ENCODE results near the gene NPHP3.
"Not testable (repeated sequence)": the region's sequence is repeated elsewhere in the genome, so short reads cannot be mapped to it uniquely, and the experiment has no call there.

The NPHP3 gene, protein sequence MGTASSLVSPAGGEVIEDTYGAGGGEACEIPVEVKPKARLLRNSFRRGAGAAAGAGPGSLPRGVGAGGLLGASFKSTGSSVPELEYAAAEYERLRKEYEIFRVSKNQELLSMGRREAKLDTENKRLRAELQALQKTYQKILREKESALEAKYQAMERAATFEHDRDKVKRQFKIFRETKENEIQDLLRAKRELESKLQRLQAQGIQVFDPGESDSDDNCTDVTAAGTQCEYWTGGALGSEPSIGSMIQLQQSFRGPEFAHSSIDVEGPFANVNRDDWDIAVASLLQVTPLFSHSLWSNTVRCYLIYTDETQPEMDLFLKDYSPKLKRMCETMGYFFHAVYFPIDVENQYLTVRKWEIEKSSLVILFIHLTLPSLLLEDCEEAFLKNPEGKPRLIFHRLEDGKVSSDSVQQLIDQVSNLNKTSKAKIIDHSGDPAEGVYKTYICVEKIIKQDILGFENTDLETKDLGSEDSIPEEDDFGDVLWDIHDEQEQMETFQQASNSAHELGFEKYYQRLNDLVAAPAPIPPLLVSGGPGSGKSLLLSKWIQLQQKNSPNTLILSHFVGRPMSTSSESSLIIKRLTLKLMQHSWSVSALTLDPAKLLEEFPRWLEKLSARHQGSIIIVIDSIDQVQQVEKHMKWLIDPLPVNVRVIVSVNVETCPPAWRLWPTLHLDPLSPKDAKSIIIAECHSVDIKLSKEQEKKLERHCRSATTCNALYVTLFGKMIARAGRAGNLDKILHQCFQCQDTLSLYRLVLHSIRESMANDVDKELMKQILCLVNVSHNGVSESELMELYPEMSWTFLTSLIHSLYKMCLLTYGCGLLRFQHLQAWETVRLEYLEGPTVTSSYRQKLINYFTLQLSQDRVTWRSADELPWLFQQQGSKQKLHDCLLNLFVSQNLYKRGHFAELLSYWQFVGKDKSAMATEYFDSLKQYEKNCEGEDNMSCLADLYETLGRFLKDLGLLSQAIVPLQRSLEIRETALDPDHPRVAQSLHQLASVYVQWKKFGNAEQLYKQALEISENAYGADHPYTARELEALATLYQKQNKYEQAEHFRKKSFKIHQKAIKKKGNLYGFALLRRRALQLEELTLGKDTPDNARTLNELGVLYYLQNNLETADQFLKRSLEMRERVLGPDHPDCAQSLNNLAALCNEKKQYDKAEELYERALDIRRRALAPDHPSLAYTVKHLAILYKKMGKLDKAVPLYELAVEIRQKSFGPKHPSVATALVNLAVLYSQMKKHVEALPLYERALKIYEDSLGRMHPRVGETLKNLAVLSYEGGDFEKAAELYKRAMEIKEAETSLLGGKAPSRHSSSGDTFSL (N-terminal part only)

DNA sequence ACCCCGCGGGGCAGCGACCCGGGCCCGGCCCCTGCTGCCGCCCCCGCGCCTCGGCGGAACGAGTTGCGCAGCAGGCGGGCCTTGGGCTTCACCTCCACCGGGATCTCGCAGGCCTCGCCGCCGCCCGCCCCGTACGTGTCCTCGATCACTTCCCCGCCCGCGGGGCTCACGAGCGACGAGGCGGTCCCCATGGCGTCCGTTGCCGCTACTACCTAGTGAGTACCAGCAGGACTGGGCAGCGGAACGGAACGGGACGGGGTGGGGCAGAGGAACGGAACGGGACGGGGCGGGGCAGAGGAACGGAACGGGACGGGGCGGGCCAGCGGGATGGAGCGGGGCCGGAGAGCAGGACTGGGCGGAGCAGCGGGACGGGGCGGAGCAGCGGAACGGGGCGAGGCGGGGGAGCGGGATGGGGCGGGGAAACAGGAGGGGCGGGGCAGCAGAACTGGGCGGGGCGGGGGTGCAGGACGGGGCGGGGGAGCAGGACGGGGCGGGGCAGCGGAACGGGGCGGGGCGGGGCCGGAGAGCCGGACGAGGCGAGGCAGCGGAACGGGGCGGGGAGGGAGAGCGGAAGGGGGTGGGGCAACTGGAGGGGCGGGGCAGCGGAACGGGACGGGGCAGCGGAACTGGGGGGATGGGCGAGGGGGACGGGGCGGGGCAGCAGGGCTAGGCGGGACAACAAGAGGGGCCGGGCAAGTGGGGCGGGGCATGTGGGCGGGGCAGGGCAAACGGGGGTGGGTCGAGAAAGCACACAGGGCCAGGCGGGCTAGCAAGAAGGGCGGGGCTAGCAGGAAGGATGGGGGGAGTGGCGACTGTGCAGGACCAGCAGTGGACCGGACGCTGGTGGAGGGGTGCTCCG is at the start of gene NPHP3:
Gene NPHP3, minus strand, starts transcription at position 245 of the 859 bp plus-strand sequence. Its CDS starts 54 bp downstream, at position 191.
- H3K4me3 ChIP-seq (replicated peaks; ENCODE audit: low read depth, low read length): peak within 1 kb of the TSS; percentile 74
- TF ChIP-seq, protein P1, sequence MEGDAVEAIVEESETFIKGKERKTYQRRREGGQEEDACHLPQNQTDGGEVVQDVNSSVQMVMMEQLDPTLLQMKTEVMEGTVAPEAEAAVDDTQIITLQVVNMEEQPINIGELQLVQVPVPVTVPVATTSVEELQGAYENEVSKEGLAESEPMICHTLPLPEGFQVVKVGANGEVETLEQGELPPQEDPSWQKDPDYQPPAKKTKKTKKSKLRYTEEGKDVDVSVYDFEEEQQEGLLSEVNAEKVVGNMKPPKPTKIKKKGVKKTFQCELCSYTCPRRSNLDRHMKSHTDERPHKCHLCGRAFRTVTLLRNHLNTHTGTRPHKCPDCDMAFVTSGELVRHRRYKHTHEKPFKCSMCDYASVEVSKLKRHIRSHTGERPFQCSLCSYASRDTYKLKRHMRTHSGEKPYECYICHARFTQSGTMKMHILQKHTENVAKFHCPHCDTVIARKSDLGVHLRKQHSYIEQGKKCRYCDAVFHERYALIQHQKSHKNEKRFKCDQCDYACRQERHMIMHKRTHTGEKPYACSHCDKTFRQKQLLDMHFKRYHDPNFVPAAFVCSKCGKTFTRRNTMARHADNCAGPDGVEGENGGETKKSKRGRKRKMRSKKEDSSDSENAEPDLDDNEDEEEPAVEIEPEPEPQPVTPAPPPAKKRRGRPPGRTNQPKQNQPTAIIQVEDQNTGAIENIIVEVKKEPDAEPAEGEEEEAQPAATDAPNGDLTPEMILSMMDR (IDR thresholded peaks at IDR 0.05; ENCODE audit: low read depth, low read length, missing control alignments): no peak
- DNase-seq (ENCODE audit: extremely low read depth, low read depth): peak; percentile 77

DNA sequence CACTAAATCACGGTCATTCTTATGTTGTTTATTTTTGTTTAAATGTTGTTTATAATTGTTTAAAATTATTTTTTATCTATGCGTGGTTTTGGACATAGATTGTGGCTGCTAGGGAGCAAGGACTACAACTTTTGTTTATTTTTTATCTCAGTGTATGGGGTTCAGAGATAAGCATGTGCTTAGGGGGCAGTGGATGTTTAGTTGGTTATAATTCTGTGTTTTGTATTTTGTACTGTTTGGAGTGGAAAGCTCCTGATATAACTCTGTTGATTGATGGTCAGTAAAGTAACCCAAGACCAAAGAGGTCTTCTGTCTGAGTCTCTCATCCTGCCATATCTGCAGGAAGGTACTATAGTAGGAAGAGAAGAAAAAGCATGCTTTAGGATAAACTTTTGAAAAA is 36.5 kb upstream of the NPHP3 start:
- no peak for DNase-seq (ENCODE audit: extremely low read depth, low read depth)
- H3K4me3 ChIP-seq (replicated peaks; ENCODE audit: low read depth, low read length): no peak overlapping the region
- TF ChIP-seq, protein P1 (IDR thresholded peaks at IDR 0.05; ENCODE audit: low read depth, low read length, missing control alignments): no peak

DNA sequence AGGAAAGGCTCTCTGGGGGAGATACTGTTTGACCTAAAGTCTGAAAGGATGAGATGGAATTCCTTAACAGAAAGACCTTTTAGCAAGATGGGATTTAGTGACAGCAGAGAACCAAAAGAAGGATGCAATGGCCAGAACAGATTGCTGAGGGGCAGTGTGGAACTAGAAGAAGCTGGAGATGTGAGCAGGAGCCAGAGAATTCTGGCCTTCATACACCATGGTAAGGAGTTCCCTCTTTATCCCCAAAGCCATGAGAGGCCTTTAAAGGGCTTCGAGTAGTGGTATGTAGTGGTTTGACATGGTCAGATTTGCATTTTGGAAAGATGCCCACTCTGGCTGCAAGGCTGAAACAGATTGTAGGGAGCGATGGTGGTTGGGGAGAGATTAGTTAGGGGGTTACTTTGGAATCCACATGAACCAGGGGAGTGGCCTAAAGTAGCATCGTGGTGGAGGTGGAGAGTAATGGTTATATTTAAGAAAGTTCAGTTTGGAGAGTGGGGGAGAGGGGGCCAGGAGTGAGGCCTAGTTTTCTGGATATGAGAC is 34.0 kb upstream of the NPHP3 start:
- TF ChIP-seq, protein P1 (IDR thresholded peaks at IDR 0.05; ENCODE audit: low read depth, low read length, missing control alignments): no peak
- no peak overlapping the region for H3K4me3 ChIP-seq (replicated peaks; ENCODE audit: low read depth, low read length)

GRCh38 chr3:132753946-132754345 is 31.7 kb upstream of the NPHP3 start:
- TF ChIP-seq, protein P1 (IDR thresholded peaks at IDR 0.05; ENCODE audit: low read depth, low read length, missing control alignments): no peak
- DNase-seq (ENCODE audit: extremely low read depth, low read depth): no peak
- no peak overlapping the region for H3K4me3 ChIP-seq (replicated peaks; ENCODE audit: low read depth, low read length)

More for the DNA sequence above, 34.0 kb upstream of the NPHP3 start:
- no peak for DNase-seq (ENCODE audit: extremely low read depth, low read depth)

- TF ChIP-seq, protein P1 (IDR thresholded peaks at IDR 0.05; ENCODE audit: low read depth, low read length, missing control alignments): no peak
- no peak for DNase-seq (ENCODE audit: extremely low read depth, low read depth)
- no peak overlapping the region for H3K4me3 ChIP-seq (replicated peaks; ENCODE audit: low read depth, low read length)
These were observed 27.6 kb upstream of the NPHP3 start for GRCh38 chr3:132749786-132750185.

GRCh38 chr3:132746720-132747119 is 24.5 kb upstream of the NPHP3 start:
- not testable (repeated sequence) for H3K4me3 ChIP-seq (replicated peaks; ENCODE audit: low read depth, low read length); DNase-seq (ENCODE audit: extremely low read depth, low read depth)
